Endothelial cell of umbilical vein (primary cell): ENCODE results near the gene SEMA6A. TPM values are rescaled to one million over a fixed set of nuclear protein-coding genes. Genes with fewer than 3 reads are reported as not detected.

ENCODE experiments used
- BruUV-seq: library from RNA; stranded (reverse); fragments of 400-500 nt; replicated peaks from 2 replicates; lab custom pipeline; 2021; lab: Mats Ljungman, UMichigan
- CTCF ChIA-PET: fragments of 300-600, 350-600 bp; sonication (Branson Sonifier 250); formaldehyde crosslinking; loops from one replicate; lab custom pipeline; 2021; ENCODE audit warnings: antibody characterized with exemption, inconsistent platforms; lab: Charles Lee
- POLR2A ChIA-PET: fragments of 300-600, 350-600 bp; sonication (Branson Sonifier 250); formaldehyde crosslinking; loops from one replicate; lab custom pipeline; 2021; ENCODE audit warnings: antibody characterized with exemption, inconsistent platforms; lab: Charles Lee
- DNase-seq: peaks from one replicate; pipeline ENCODE4 v3.0.0-alpha.2; 2011; ENCODE audit warnings: low read depth, low spot score
- FAIRE-seq: peaks from 2 replicates; lab custom pipeline; 2011; peaks lifted over from hg19 to GRCh38; lab: Jason Lieb, UNC
- H2AFZ ChIP-seq: 2 replicates; pipeline ENCODE4 v1.6.0; 2012; ENCODE audit warnings: low read depth, low read length, control low read depth, inconsistent platforms
- H3K27ac ChIP-seq: 2 replicates; pipeline ENCODE4 v1.5.1; 2011; ENCODE audit warnings: low read depth, mild to moderate bottlenecking, control low read depth, low read length, moderate library complexity; ENCODE audit not compliant: insufficient read depth
- H3K27me3 ChIP-seq, 2 experiments: 2 replicates each; pipeline versions ENCODE4 v1.6.0 to v1.6.1; 2011; ENCODE audit warnings: low read length in 2 of 2, mixed read lengths in 1 of 2; ENCODE audit not compliant: control insufficient read depth in 2 of 2, insufficient read depth in 2 of 2
- H3K36me3 ChIP-seq, 2 experiments: 2 replicates in 1 of 2; 3 replicates in 1 of 2; pipeline ENCODE4 v1.5.1; 2011; ENCODE audit warnings: low read length in 2 of 2, mild to moderate bottlenecking in 1 of 2, moderate library complexity in 1 of 2; ENCODE audit not compliant: control insufficient read depth in 2 of 2, insufficient read depth in 2 of 2; ENCODE audit errors: extremely low read depth in 1 of 2
- H3K4me1 ChIP-seq: 3 replicates; pipeline ENCODE4 v1.5.1; 2011; ENCODE audit warnings: mild to moderate bottlenecking, low read length; ENCODE audit not compliant: control insufficient read depth, insufficient read depth; ENCODE audit errors: extremely low read depth
- H3K4me2 ChIP-seq: 2 replicates; pipeline ENCODE4 v1.6.1; 2011; ENCODE audit warnings: low read length, control low read depth, mixed read lengths; ENCODE audit not compliant: insufficient read depth
- H3K4me3 ChIP-seq, 3 experiments: fragments of 200-600 bp in 1 of 3; sonication (generic), shearing (Covaris generic) in 1 of 3; replicated peaks in 1 of 3; 2 replicates each; pipeline ENCODE4 v1.5.1; 2011 to 2016; ENCODE audit warnings: control low read depth in 3 of 3, low read length in 3 of 3, mild to moderate bottlenecking in 2 of 3, inconsistent platforms in 1 of 3, low read depth in 1 of 3, moderate library complexity in 1 of 3; ENCODE audit not compliant: insufficient read depth in 1 of 3
- H3K79me2 ChIP-seq: 2 replicates; pipeline ENCODE4 v1.6.0; 2012; ENCODE audit warnings: low read length, inconsistent platforms; ENCODE audit not compliant: control insufficient read depth, insufficient read depth
- H3K9ac ChIP-seq: replicated peaks from 2 replicates; pipeline ENCODE3; 2011; ENCODE audit warnings: low read length, control low read depth; ENCODE audit not compliant: insufficient read depth; ENCODE audit errors: extremely low read depth
- H3K9me1 ChIP-seq: replicated peaks from 3 replicates; pipeline ENCODE4 v1.6.0; 2011; ENCODE audit warnings: mild to moderate bottlenecking, low read length; ENCODE audit not compliant: control insufficient read depth, insufficient read depth; ENCODE audit errors: extremely low read depth
- H3K9me3 ChIP-seq: replicated peaks from 2 replicates; pipeline ENCODE4 v1.5.1; 2012; ENCODE audit warnings: low read length, inconsistent platforms; ENCODE audit not compliant: control insufficient read depth, insufficient read depth
- H4K20me1 ChIP-seq: replicated peaks from 2 replicates; pipeline ENCODE3; 2011; ENCODE audit warnings: mild to moderate bottlenecking, low read length; ENCODE audit not compliant: control insufficient read depth, insufficient read depth; ENCODE audit errors: extremely low read depth
- EZH2 ChIP-seq: IDR thresholded peaks from 2 replicates; pipeline ENCODE4 v1.6.1; 2012; ENCODE audit warnings: borderline replicate concordance, low read depth, mild to moderate bottlenecking, moderate library complexity, low read length, inconsistent platforms; ENCODE audit not compliant: severe bottlenecking
- FOS ChIP-seq: IDR thresholded peaks from 2 replicates; pipeline ENCODE4 v1.6.1; 2011; ENCODE audit warnings: mild to moderate bottlenecking, low read length, moderate library complexity, borderline replicate concordance; ENCODE audit not compliant: insufficient read depth
- GATA2 ChIP-seq: IDR thresholded peaks from 2 replicates; pipeline ENCODE4 v1.7.0; 2011; ENCODE audit warnings: low read depth, mild to moderate bottlenecking, moderate library complexity, mixed read lengths, low read length; ENCODE audit not compliant: insufficient read length, insufficient read depth
- JUN ChIP-seq: IDR thresholded peaks from 2 replicates; pipeline ENCODE4 v1.6.1; 2011; ENCODE audit warnings: borderline replicate concordance, low read depth; ENCODE audit not compliant: insufficient read length, insufficient read depth
- MYC ChIP-seq: IDR thresholded peaks from one replicate; pipeline ENCODE4 v1.6.1; 2011; ENCODE audit warnings: mild to moderate bottlenecking, low read depth, low read length
- POLR2A ChIP-seq: IDR thresholded peaks from 2 replicates; pipeline ENCODE4 v1.6.1; 2012; ENCODE audit warnings: low read depth, mild to moderate bottlenecking, control low read depth, low read length
- POLR2AphosphoS5 ChIP-seq: IDR thresholded peaks from 2 replicates; pipeline ENCODE4 v1.6.1; 2012; ENCODE audit warnings: low read depth, mild to moderate bottlenecking, control low read depth, low read length, moderate library complexity; ENCODE audit not compliant: insufficient read depth
- dilution Hi-C: fragments of 300-500 bp; cut with MboI; formaldehyde crosslinking; loops from one replicate; pipeline ENCODE4 v1.15.0; 2019; ENCODE audit warnings: low sequenced_read_pairs; ENCODE audit not compliant: extremely low pct_ligation_motif_present
- intact Hi-C: fragments of 100-400 bp; cut with micrococcal nuclease; formaldehyde crosslinking; loops from one replicate; pipeline ENCODE4 v1.10.0; 2022
- polyA plus RNA-seq, 4 experiments: library from polyadenylated mRNA; depleted of rRNA in 3 of 4; stranded (reverse) in 3 of 4; unstranded in 1 of 4; fragments of >200 nt; gene quantifications; 2 replicates each; pipeline versions ENCODE4 v1.2.1 to v1.2.3, GENCODE V29; 2011 to 2012; ENCODE audit warnings: missing spikeins in 1 of 4
- total RNA-seq: library from RNA; stranded (reverse); gene quantifications from 2 replicates; pipeline ENCODE4 v1.2.3, GENCODE V29; 2021
- TF ChIP-seq, protein P1 (sequence below): IDR thresholded peaks from 2 replicates; pipeline ENCODE4 v1.6.1; 2011; ENCODE audit not compliant: insufficient read depth, insufficient read length
- TF ChIP-seq, protein P2 (sequence below), 2 donors: IDR thresholded peaks; 1 replicate in 1 of 2; 2 replicates in 1 of 2; pipeline ENCODE4 v1.5.1; 2011; ENCODE audit warnings: low read length in 2 of 2, mild to moderate bottlenecking in 2 of 2, moderate library complexity in 2 of 2, control low read depth in 1 of 2, inconsistent platforms in 1 of 2, low read depth in 1 of 2; ENCODE audit not compliant: insufficient read depth in 1 of 2; ENCODE audit errors: extremely low read depth in 1 of 2

Gene SEMA6A
- total and polyA plus RNA-seq, 2 donors (not counting 3 experiments of a cell fraction or from before 2014, with no cell fraction given), result 0.43 to 1.5 TPM

DNA sequence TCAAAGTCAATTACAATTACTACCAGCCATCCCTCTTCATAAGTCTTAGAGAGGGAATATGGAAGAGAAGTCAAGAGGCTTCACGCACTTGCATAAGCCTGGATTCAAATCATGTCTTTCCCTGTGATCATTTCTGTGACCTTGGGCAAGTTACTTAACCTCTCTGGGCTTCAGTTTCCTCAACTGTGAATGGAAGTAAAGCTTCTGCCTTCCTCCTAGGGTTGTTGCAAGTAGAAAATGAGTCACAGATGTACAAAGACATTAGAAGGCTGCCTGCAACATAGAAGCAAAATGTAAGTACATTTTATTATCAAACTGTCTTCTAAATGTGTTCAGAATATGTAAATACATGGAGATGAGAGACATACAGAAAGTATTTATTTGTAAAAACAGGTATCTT is 42.3 kb upstream of the SEMA6A start:
- H3K9me1 ChIP-seq, result no peaks in the 10 kb centered on the region
- H3K27ac ChIP-seq, result no peak overlapping the region
- FAIRE-seq (no peak), DNase-seq (no peak)
- H4K20me1 ChIP-seq, result no peaks in the 10 kb centered on the region
- H3K79me2 ChIP-seq, result no peaks in the 10 kb centered on the region
- TF ChIP-seq GATA2, result no peak
- no peak for TF ChIP-seq MYC
- TF ChIP-seq EZH2, result no peak
- TF ChIP-seq, protein P1, sequence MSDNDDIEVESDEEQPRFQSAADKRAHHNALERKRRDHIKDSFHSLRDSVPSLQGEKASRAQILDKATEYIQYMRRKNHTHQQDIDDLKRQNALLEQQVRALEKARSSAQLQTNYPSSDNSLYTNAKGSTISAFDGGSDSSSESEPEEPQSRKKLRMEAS, result no peak
- TF ChIP-seq FOS, result no peak
- no peaks in the 10 kb centered on the region for H3K4me1 ChIP-seq
- POLR2A ChIA-PET, result no interaction called here
- no peak overlapping the region for H3K9ac ChIP-seq
- no peaks in the 10 kb centered on the region for H3K9me3 ChIP-seq
- H3K4me2 ChIP-seq, result no peak overlapping the region
- H3K4me3 ChIP-seq, result no peak overlapping the region
- no peak overlapping the region for H2AFZ ChIP-seq
- no peaks in the 10 kb centered on the region for H3K27me3 ChIP-seq
- CTCF ChIA-PET, result no interaction called here
- intact Hi-C loops, result no loop called here
- no peaks in the 10 kb centered on the region for H3K36me3 ChIP-seq
- dilution Hi-C loops, result no loop called here
- no TSS peak for BruUV-seq

DNA sequence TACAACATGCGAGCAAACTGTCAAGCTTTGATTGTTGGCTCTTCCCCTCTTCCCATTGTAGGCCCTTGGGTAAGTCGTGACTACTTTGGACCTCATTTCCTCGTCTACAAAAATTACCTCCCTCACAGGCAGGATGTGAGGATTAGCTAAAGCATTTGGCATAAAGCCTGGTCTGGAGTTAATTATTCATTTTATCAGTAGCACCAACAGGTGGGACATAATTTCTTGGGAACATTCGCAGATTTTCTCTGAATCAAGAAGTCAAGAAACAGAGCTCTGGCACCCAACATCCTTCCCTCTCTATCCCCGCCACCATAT is 39.9 kb upstream of the SEMA6A start:
- TF ChIP-seq MYC (no peak), EZH2 (no peak), JUN (no peak), POLR2AphosphoS5 (no peak), POLR2A (no peak), GATA2 (no peak), FOS (no peak)
- TF ChIP-seq, protein P2, sequence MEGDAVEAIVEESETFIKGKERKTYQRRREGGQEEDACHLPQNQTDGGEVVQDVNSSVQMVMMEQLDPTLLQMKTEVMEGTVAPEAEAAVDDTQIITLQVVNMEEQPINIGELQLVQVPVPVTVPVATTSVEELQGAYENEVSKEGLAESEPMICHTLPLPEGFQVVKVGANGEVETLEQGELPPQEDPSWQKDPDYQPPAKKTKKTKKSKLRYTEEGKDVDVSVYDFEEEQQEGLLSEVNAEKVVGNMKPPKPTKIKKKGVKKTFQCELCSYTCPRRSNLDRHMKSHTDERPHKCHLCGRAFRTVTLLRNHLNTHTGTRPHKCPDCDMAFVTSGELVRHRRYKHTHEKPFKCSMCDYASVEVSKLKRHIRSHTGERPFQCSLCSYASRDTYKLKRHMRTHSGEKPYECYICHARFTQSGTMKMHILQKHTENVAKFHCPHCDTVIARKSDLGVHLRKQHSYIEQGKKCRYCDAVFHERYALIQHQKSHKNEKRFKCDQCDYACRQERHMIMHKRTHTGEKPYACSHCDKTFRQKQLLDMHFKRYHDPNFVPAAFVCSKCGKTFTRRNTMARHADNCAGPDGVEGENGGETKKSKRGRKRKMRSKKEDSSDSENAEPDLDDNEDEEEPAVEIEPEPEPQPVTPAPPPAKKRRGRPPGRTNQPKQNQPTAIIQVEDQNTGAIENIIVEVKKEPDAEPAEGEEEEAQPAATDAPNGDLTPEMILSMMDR (IDR thresholded peaks at IDR 0.05; ENCODE audit: extremely low read depth in 1 of 2, insufficient read depth in 1 of 2, low read depth in 1 of 2, low read length in 2 of 2), result no peak
- TF ChIP-seq, protein P1, result no peak
- dilution Hi-C loops, result no loop called here
- no peak for DNase-seq
- H3K4me2 ChIP-seq, result no peak overlapping the region
- FAIRE-seq, result no peak
- no peaks in the 10 kb centered on the region for H3K9me1 ChIP-seq
- ChIA-PET CTCF (no interaction called here), POLR2A (no interaction called here)
- no peak overlapping the region for H3K4me3 ChIP-seq
- no peak overlapping the region for H3K9ac ChIP-seq
- intact Hi-C loops, result no loop called here
- BruUV-seq, result no TSS peak
- H3K4me1 ChIP-seq, result no peaks in the 10 kb centered on the region
- H3K27me3 ChIP-seq, result no peaks in the 10 kb centered on the region
- no peak overlapping the region for H3K27ac ChIP-seq
- H3K9me3 ChIP-seq, result no peaks in the 10 kb centered on the region
- H2AFZ ChIP-seq, result no peak overlapping the region
- H3K36me3 ChIP-seq, result no peaks in the 10 kb centered on the region
- H3K79me2 ChIP-seq, result no peaks in the 10 kb centered on the region
- H4K20me1 ChIP-seq, result no peaks in the 10 kb centered on the region
